ENCODE data around the gene CFAP46. TPM values are rescaled to one million over a fixed set of nuclear protein-coding genes. Genes with fewer than 3 reads are reported as not detected.

Gene CFAP46
- total and polyA plus RNA-seq, 2 experiments from 2014 or later, result 2.2 to 2.4 TPM

GRCh38 chr10:132974886-132975830 is 32.8 kb upstream of the CFAP46 start:
- Histone ChIP-seq H3K4me1 (ENCODE audit: insufficient read depth) (no peaks in the 10 kb centered on the region), H3K9me3 (ENCODE audit: low read depth) (no peaks in the 10 kb centered on the region), H3K4me2 (no peak overlapping the region), H3K27me3 (peaks cover 3% of the 10 kb centered on the region), H2AFZ (no peak overlapping the region), H3K4me3 (no peak overlapping the region), H3K79me2 (no peaks in the 10 kb centered on the region), H3K9me2 (replicated peaks; ENCODE audit: insufficient read depth) (no peaks in the 10 kb centered on the region), H4K20me1 (ENCODE audit: insufficient read depth, poor library complexity, severe bottlenecking) (no peaks in the 10 kb centered on the region), H3K36me3 (replicated peaks; ENCODE audit: insufficient read depth, low read depth) (no peaks in the 10 kb centered on the region), H3K27ac (no peak overlapping the region)
- no peak for TF ChIP-seq EZH2phosphoT487 (IDR thresholded peaks at IDR 0.05; ENCODE audit: low read depth, severe bottlenecking, unreplicated experiment)
- no peak for TF ChIP-seq CTCF (IDR thresholded peaks at IDR 0.05; ENCODE audit: poor library complexity)
- no peak for TF ChIP-seq EZH2 (IDR thresholded peaks at IDR 0.05; ENCODE audit: borderline replicate concordance)
- 84% methylated on average over 28 of the region's 28 CpGs for WGBS (ENCODE audit: low lambda C conversion rate, missing lambda C conversion rate)
- DNase-seq (ENCODE audit: low spot score), result no peak

DNA sequence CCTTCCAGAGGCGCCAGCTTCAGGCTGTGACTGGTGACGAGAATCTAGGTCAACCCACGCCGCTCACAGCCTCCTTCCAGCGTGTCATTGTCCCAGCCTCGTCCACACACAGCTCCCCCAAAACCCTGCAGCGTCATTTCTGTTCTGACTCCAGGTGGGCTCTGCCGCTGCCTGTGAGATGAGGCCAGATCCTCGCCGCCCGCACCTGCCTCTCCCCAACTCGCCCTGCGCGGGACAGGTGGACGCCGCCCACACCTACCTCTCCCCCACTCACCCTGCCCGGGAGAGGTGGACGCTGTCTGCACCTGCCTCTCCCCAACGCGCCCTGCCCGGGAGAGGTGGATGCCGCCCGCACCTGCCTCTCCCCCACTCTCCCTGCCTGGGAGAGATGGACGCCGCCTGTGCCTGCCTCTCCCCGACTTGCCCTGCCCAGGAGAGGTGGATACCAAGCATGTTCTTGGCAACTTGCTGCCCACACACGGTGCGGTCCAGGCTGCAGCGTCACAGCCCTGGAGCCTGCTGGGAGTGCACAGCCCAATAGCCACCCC is 32.0 kb upstream of the CFAP46 start:
- 96% methylated on average over 28 of the region's 29 CpGs for WGBS (ENCODE audit: low lambda C conversion rate, missing lambda C conversion rate)
- no peak overlapping the region for H3K27ac ChIP-seq
- no peaks in the 10 kb centered on the region for H3K27me3 ChIP-seq
- no peak overlapping the region for H3K4me3 ChIP-seq
- no peaks in the 10 kb centered on the region for H4K20me1 ChIP-seq (ENCODE audit: insufficient read depth, poor library complexity, severe bottlenecking)
- H3K4me2 ChIP-seq, result no peak overlapping the region
- no peaks in the 10 kb centered on the region for H3K9me2 ChIP-seq (replicated peaks; ENCODE audit: insufficient read depth)
- no peaks in the 10 kb centered on the region for H3K4me1 ChIP-seq (ENCODE audit: insufficient read depth)
- no peak for TF ChIP-seq CTCF (IDR thresholded peaks at IDR 0.05; ENCODE audit: poor library complexity)
- no peak for TF ChIP-seq EZH2 (IDR thresholded peaks at IDR 0.05; ENCODE audit: borderline replicate concordance)
- no peak for TF ChIP-seq EZH2phosphoT487 (IDR thresholded peaks at IDR 0.05; ENCODE audit: low read depth, severe bottlenecking, unreplicated experiment)
- H3K79me2 ChIP-seq, result no peaks in the 10 kb centered on the region
- H3K36me3 ChIP-seq (replicated peaks; ENCODE audit: insufficient read depth, low read depth), result no peaks in the 10 kb centered on the region
- DNase-seq (ENCODE audit: low spot score), result no peak
- H2AFZ ChIP-seq, result no peak overlapping the region
- H3K9me3 ChIP-seq (ENCODE audit: low read depth), result no peaks in the 10 kb centered on the region

DNA sequence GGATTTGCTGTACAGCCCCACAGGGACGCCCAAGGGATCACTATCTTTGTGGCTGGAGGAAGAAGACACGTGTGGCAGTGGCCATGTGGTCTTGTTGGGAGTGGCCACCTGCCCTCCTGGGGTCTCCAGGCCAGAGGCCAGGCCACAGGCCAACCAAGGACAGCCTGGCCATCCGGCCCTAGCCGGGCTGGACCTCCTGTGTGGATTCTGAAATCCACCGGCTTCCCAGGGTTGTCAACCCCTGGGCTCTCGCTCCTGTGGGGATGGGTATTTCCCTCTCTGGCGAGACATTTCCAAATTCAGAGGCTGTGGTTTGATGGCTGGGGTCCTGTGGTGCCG is 31.5 kb upstream of the CFAP46 start:
- no peak for DNase-seq (ENCODE audit: low spot score)
- TF ChIP-seq EZH2 (IDR thresholded peaks at IDR 0.05; ENCODE audit: borderline replicate concordance) (no peak), CTCF (IDR thresholded peaks at IDR 0.05; ENCODE audit: poor library complexity) (no peak), EZH2phosphoT487 (IDR thresholded peaks at IDR 0.05; ENCODE audit: low read depth, severe bottlenecking, unreplicated experiment) (no peak)
- Histone ChIP-seq H3K9me3 (ENCODE audit: low read depth) (no peaks in the 10 kb centered on the region), H3K27me3 (no peaks in the 10 kb centered on the region), H4K20me1 (ENCODE audit: insufficient read depth, poor library complexity, severe bottlenecking) (no peaks in the 10 kb centered on the region), H3K79me2 (no peaks in the 10 kb centered on the region), H3K27ac (no peak overlapping the region), H3K9me2 (replicated peaks; ENCODE audit: insufficient read depth) (no peaks in the 10 kb centered on the region), H3K4me3 (no peak overlapping the region), H2AFZ (no peak overlapping the region), H3K36me3 (replicated peaks; ENCODE audit: insufficient read depth, low read depth) (no peaks in the 10 kb centered on the region), H3K4me1 (ENCODE audit: insufficient read depth) (no peaks in the 10 kb centered on the region), H3K4me2 (no peak overlapping the region)
- WGBS (ENCODE audit: low lambda C conversion rate, missing lambda C conversion rate), result 92% methylated on average over 8 of the region's 8 CpGs

Measured in hepatocyte (in vitro differentiated cells).